MM.1S (cell line): Measurements from ENCODE around the gene ANKRD6.
A peak's percentile ranks its signal among the peaks of the same experiment; 100 is the strongest.

ENCODE experiments used
- DNase-seq: peaks from one replicate; pipeline ENCODE4 v3.0.0-alpha.2; 2015
- H2AFZ ChIP-seq: fragments of 300-600 bp; sonication (generic); 2 replicates; pipeline ENCODE4 v1.6.0; 2016; ENCODE audit warnings: antibody characterized with exemption, low read length
- H3F3A ChIP-seq: fragments of 300-600 bp; sonication (generic); 2 replicates; pipeline ENCODE4 v1.6.1; 2016; ENCODE audit warnings: mild to moderate bottlenecking, antibody characterized with exemption, low read length, moderate library complexity, mixed read lengths; ENCODE audit not compliant: insufficient read depth
- H3K27ac ChIP-seq: fragments of 300-600 bp; sonication (generic); 2 replicates; pipeline ENCODE4 v1.5.1; 2016; ENCODE audit warnings: mild to moderate bottlenecking, low read length
- H3K27me3 ChIP-seq: fragments of 300-600 bp; sonication (generic); replicated peaks from 2 replicates; pipeline ENCODE4 v1.6.0; 2016; ENCODE audit warnings: low read length; ENCODE audit not compliant: insufficient read depth
- H3K36me3 ChIP-seq: fragments of 300-600 bp; sonication (generic); replicated peaks from 2 replicates; pipeline ENCODE4 v1.6.1; 2016; ENCODE audit warnings: mild to moderate bottlenecking, low read length, mixed read lengths; ENCODE audit not compliant: insufficient read depth
- H3K4me1 ChIP-seq: fragments of 300-600 bp; sonication (generic); 2 replicates; pipeline ENCODE4 v1.6.1; 2016; ENCODE audit warnings: low read length, mixed read lengths
- H3K4me2 ChIP-seq: fragments of 300-600 bp; sonication (generic); 2 replicates; pipeline ENCODE4 v1.6.0; 2016; ENCODE audit warnings: low read depth, low read length
- H3K4me3 ChIP-seq: fragments of 300-600 bp; sonication (generic); 2 replicates; pipeline ENCODE4 v1.5.1; 2016; ENCODE audit warnings: low read length, mixed read lengths
- H3K79me2 ChIP-seq: fragments of 300-600 bp; sonication (generic); 2 replicates; pipeline ENCODE4 v1.6.1; 2016; ENCODE audit warnings: mixed run types, low read length, mixed read lengths
- H3K9ac ChIP-seq: fragments of 300-600 bp; sonication (generic); 2 replicates; pipeline ENCODE4 v1.6.1; 2016; ENCODE audit warnings: low read length, mixed read lengths
- H3K9me2 ChIP-seq: fragments of 300-600 bp; sonication (generic); replicated peaks from 2 replicates; pipeline ENCODE4 v1.6.1; 2016; ENCODE audit warnings: mild to moderate bottlenecking, low read length, mixed read lengths; ENCODE audit not compliant: insufficient read depth
- H3K9me3 ChIP-seq: fragments of 300-600 bp; sonication (generic); replicated peaks from 2 replicates; pipeline ENCODE4 v1.6.1; 2016; ENCODE audit warnings: mild to moderate bottlenecking, low read length, mixed read lengths; ENCODE audit not compliant: insufficient read depth
- H4K20me1 ChIP-seq: fragments of 300-600 bp; sonication (generic); 2 replicates; pipeline ENCODE4 v1.6.1; 2016; ENCODE audit warnings: mild to moderate bottlenecking, low read length, moderate library complexity, mixed read lengths; ENCODE audit not compliant: insufficient read depth
- EZH2 ChIP-seq: fragments of 300-600 bp; sonication (generic); optimal IDR thresholded peaks from 2 replicates; pipeline ENCODE3; 2017; ENCODE audit warnings: low read depth, mild to moderate bottlenecking, antibody characterized with exemption, low read length, mixed read lengths
- EZH2phosphoT487 ChIP-seq: fragments of 300-600 bp; sonication (generic); IDR thresholded peaks from 2 replicates; pipeline ENCODE4 v1.6.1; 2018; ENCODE audit warnings: antibody characterized with exemption, low read length
- TF ChIP-seq, protein P1 (sequence below): fragments of 300-600 bp; sonication (generic); IDR thresholded peaks from 2 replicates; pipeline ENCODE4 v1.5.1; 2016; ENCODE audit warnings: antibody characterized with exemption, low read length, mixed read lengths

Gene ANKRD6

DNA sequence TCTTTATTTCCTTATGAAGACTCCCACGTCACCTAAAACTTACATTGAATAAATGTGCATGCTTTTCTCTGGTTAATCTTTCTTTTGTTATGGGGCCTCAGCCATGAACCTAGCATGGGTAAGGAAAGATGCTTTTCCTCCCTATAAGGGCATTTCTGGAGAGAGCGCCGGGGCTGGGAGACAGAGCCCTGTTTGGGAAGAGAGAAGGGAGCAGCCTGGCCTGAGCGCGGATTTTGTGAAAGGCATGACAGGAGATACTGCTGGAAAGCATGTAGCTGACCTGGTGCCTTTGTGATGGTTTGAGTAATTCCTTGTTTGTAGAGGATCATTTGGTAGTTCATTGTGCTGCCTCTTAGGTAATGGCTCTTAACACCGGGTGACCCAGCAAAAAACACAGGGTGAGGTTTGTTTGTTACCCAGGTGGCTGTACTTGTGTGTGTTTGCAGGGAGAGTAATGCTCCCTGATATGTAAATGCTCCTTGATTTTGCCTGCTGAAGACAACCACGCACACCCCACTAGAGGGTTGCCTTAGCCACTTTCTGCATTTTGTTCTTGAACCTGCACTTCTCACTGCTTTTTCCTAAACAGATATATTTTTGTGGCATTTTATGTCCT, 59.2 kb downstream of the ANKRD6 start:
- Histone ChIP-seq H2AFZ (no peak overlapping the region), H4K20me1 (no peaks in the 10 kb centered on the region), H3K9ac (no peak overlapping the region), H3K9me3 (no peaks in the 10 kb centered on the region), H3K4me1 (no peaks in the 10 kb centered on the region), H3K4me3 (no peak overlapping the region), H3F3A (no peaks in the 10 kb centered on the region), H3K36me3 (no peaks in the 10 kb centered on the region), H3K27me3 (no peaks in the 10 kb centered on the region), H3K79me2 (no peaks in the 10 kb centered on the region), H3K27ac (no peak overlapping the region), H3K9me2 (no peaks in the 10 kb centered on the region), H3K4me2 (no peak overlapping the region)
- TF ChIP-seq EZH2 (no peak), EZH2phosphoT487 (no peak)
- TF ChIP-seq, protein P1, sequence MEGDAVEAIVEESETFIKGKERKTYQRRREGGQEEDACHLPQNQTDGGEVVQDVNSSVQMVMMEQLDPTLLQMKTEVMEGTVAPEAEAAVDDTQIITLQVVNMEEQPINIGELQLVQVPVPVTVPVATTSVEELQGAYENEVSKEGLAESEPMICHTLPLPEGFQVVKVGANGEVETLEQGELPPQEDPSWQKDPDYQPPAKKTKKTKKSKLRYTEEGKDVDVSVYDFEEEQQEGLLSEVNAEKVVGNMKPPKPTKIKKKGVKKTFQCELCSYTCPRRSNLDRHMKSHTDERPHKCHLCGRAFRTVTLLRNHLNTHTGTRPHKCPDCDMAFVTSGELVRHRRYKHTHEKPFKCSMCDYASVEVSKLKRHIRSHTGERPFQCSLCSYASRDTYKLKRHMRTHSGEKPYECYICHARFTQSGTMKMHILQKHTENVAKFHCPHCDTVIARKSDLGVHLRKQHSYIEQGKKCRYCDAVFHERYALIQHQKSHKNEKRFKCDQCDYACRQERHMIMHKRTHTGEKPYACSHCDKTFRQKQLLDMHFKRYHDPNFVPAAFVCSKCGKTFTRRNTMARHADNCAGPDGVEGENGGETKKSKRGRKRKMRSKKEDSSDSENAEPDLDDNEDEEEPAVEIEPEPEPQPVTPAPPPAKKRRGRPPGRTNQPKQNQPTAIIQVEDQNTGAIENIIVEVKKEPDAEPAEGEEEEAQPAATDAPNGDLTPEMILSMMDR: no peak
- no peak for DNase-seq

DNA sequence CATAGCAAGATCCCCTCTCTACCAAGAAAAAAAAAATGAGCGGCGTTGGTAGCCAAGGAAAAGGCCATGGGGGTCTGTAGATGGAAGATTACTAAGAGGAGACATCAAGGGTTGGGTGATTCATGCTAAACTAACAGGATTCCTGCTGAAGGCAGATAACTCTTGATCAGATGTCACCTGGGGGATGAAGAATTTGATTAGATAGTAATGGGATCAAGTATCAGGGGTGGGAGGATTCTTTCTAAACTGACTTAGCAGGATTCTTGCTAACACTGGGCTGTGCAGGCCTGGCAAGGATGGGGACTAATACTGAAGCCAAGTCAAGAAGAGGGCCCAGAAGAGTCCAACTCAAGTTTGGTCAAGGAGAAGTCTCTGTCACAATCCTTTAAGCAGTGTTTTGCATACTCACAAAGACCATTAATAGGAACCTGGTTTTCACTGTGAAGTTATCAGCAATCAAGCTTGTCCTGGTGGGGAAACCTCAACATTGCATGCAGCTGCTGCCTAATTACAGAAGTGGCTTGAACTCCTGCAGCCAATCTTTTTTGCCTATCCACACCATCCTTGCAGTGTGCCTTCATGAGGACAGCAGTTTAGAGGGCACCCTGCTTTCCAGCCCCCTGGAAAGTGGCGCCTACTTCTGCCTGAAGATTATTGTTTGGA, 61.3 kb downstream of the ANKRD6 start:
- no peaks in the 10 kb centered on the region for H3K9me3 ChIP-seq
- H3K4me3 ChIP-seq: no peak overlapping the region
- no peak overlapping the region for H3K4me2 ChIP-seq
- no peak overlapping the region for H3K27ac ChIP-seq
- H3K9me2 ChIP-seq: no peaks in the 10 kb centered on the region
- no peak overlapping the region for H3K9ac ChIP-seq
- no peaks in the 10 kb centered on the region for H3K36me3 ChIP-seq
- H2AFZ ChIP-seq: no peak overlapping the region
- no peaks in the 10 kb centered on the region for H4K20me1 ChIP-seq
- TF ChIP-seq, protein P1: peak; percentile 12; the same call in 1 of the 2 replicates
- TF ChIP-seq EZH2phosphoT487: no peak
- no peaks in the 10 kb centered on the region for H3K4me1 ChIP-seq
- no peak for DNase-seq
- H3F3A ChIP-seq: no peaks in the 10 kb centered on the region
- no peaks in the 10 kb centered on the region for H3K79me2 ChIP-seq
- H3K27me3 ChIP-seq: no peaks in the 10 kb centered on the region

DNA sequence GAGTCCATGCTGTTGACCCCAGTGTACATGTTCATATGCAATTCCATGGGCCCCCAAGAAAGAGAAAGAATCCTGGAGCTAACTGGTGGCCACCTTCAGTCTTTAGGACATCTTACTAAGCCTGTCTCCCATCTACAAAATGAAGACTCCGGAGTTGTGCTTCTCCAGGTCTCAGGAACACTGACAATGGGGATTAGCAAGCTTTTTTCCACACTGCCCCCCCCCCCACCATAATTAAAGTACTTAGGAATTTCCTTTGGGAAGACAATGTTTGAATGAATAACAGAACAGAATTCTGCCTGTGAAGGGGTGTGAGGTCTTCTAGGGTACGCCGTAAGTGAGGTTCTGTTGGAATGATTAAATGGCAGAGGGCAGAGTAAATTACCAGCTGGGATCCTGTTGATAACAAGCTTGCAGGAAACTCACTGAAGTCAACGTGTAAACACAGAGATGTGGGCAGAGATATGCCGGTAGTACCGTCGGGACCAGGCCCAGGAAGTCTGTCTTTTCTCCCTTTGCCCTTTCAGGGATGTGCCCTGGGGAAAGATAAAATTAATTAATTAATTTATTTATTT, 63.1 kb downstream of the ANKRD6 start:
- no peak overlapping the region for H2AFZ ChIP-seq
- H3F3A ChIP-seq: no peaks in the 10 kb centered on the region
- H3K36me3 ChIP-seq: no peaks in the 10 kb centered on the region
- H3K27me3 ChIP-seq: no peaks in the 10 kb centered on the region
- no peak for DNase-seq
- no peak overlapping the region for H3K27ac ChIP-seq
- H4K20me1 ChIP-seq: no peaks in the 10 kb centered on the region
- H3K9me2 ChIP-seq: no peaks in the 10 kb centered on the region
- no peak overlapping the region for H3K4me2 ChIP-seq
- H3K9ac ChIP-seq: no peak overlapping the region
- no peak overlapping the region for H3K4me3 ChIP-seq
- H3K9me3 ChIP-seq: no peaks in the 10 kb centered on the region
- H3K4me1 ChIP-seq: no peaks in the 10 kb centered on the region
- TF ChIP-seq, protein P1: no peak
- TF ChIP-seq EZH2 (no peak), EZH2phosphoT487 (no peak)
- no peaks in the 10 kb centered on the region for H3K79me2 ChIP-seq
